Thoracic aorta (tissue), 2 donors: Measurements from ENCODE around the gene FCGR3A. TPM values are rescaled to one million over a fixed set of nuclear protein-coding genes. Genes with fewer than 3 reads are reported as not detected.
"Not testable (repeated sequence)": the region's sequence is repeated elsewhere in the genome, so short reads cannot be mapped to it uniquely, and the experiment has no call there.

ENCODE experiments used
- ATAC-seq: fragments of 150-250 bp; one replicate; pipeline ENCODE4 v1.8.0; 2017; ENCODE audit warnings: low read depth; ENCODE audit not compliant: insufficient number of reproducible peaks, low FRiP score
- DNase-seq: peaks from one replicate; pipeline ENCODE4 v3.0.0-alpha.2; 2020; ENCODE audit warnings: low spot score
- H3K27ac ChIP-seq, 2 donors: fragments of 200-600 bp; sonication (generic); 1 replicate in 1 of 2; 2 replicates in 1 of 2; pipeline ENCODE4 v1.5.1; 2016; ENCODE audit warnings: mild to moderate bottlenecking in 2 of 2, moderate library complexity in 2 of 2
- H3K27me3 ChIP-seq: fragments of 200-600 bp; sonication (generic); replicated peaks from 2 replicates; pipeline ENCODE4 v1.6.0; 2016; ENCODE audit warnings: mild to moderate bottlenecking; ENCODE audit not compliant: insufficient read depth
- H3K36me3 ChIP-seq: fragments of 200-600 bp; sonication (generic); one replicate; pipeline ENCODE4 v1.5.1; 2016
- H3K4me1 ChIP-seq, 2 donors: fragments of 200-600 bp; sonication (generic); 1 replicate in 1 of 2; 2 replicates in 1 of 2; pipeline versions ENCODE4 v1.5.1 to v1.6.0; 2016; ENCODE audit warnings: low read depth in 2 of 2, mild to moderate bottlenecking in 1 of 2; ENCODE audit not compliant: control insufficient read depth in 1 of 2
- H3K4me3 ChIP-seq: fragments of 200-600 bp; sonication (generic); 2 replicates; pipeline ENCODE4 v1.5.1; 2016; ENCODE audit warnings: mild to moderate bottlenecking
- H3K9me3 ChIP-seq: fragments of 200-600 bp; sonication (generic); 2 replicates; pipeline ENCODE4 v1.5.1; 2016
- total RNA-seq, 2 donors: library from RNA; depleted of rRNA; stranded (reverse); fragments of >200 nt; gene quantifications; one replicate each; pipeline versions ENCODE4 v1.1.0 to v1.2.3, GENCODE V29; 2016

The FCGR3A gene
- total RNA-seq, 2 donors from 2014 or later: 41.2 to 46.8 TPM

DNA sequence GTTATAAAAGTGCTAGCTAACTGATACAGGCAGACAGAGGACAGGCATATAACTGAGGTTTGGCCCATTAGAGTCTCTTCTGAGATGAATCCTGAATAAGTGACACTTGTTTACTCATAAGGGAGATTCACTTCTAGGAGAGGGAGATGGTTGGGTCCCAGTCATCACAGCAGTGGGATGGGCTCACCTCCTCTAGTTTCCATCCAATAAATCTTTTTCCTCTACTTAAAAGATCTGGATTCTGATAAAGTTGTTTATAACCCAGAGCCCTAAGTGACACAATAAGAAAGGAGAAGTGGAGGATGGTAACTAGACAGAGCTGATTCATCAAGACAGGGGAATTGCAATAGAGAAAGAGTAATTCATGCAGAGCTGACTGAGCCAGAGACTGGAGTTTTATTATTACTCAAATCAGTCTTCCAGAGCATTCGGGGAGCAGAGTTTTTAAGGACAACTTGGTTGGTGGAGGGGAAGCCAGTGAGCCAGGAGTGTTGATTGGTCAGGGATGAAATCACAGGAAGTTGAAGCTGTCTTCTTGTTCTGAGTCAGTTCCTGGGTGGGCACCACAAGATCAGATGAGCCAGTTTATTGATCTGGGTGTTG, 5.3 kb upstream of the FCGR3A start:
- not testable (repeated sequence) for ATAC-seq, H3K27me3 ChIP-seq, DNase-seq, H3K4me1 ChIP-seq, H3K9me3 ChIP-seq, H3K27ac ChIP-seq, H3K4me3 ChIP-seq, H3K36me3 ChIP-seq

DNA sequence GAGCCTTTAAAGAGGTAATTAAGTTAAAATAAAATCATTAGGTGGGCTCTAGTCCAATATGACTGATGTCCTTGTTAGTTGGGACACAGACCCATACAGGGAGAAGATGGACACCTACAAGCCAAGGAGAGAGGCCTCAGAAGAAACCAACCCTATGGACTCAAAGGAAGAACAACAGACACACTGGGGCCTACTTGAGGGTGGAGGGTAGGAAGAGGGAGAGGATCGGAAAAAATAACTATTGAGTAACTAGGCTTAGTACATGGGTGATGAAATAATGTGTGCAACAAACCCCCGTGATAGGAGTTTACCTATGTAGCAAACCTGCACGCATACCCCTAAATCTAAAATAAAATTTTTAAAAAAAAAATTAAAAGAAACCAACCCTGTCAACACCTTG, 4.7 kb upstream of the FCGR3A start:
- not testable (repeated sequence) for H3K27me3 ChIP-seq, H3K4me1 ChIP-seq, ATAC-seq, H3K27ac ChIP-seq, H3K4me3 ChIP-seq, H3K36me3 ChIP-seq, H3K9me3 ChIP-seq, DNase-seq

- H3K4me3 ChIP-seq, H3K9me3 ChIP-seq, H3K36me3 ChIP-seq, DNase-seq, ATAC-seq, H3K27ac ChIP-seq, H3K4me1 ChIP-seq, H3K27me3 ChIP-seq: not testable (repeated sequence)
Observed at GRCh38 chr1:161553631-161554030, 4.0 kb upstream of the FCGR3A start.

DNA sequence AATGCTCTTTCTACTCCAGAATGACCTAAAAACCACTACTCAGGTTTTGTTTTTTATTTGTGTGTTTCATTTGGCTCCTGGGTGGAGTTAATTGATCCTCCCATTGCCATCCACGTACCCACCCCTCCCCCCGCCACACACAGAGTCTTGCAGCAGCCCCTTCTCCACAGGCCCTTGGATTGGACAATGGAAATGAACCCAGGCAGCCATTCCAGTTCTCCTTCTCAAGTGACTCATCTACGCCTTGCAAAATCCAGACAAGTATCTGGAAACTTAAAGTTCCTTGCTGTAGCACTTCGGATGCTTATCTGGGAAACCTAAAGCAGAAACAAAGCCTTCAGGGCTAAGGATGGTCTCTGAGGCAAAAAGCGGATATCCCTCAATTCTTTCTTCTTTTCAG, 1.3 kb upstream of the FCGR3A start:
- H3K4me3 ChIP-seq, ATAC-seq, H3K27me3 ChIP-seq, H3K36me3 ChIP-seq, DNase-seq, H3K27ac ChIP-seq, H3K9me3 ChIP-seq, H3K4me1 ChIP-seq: not testable (repeated sequence)

DNA sequence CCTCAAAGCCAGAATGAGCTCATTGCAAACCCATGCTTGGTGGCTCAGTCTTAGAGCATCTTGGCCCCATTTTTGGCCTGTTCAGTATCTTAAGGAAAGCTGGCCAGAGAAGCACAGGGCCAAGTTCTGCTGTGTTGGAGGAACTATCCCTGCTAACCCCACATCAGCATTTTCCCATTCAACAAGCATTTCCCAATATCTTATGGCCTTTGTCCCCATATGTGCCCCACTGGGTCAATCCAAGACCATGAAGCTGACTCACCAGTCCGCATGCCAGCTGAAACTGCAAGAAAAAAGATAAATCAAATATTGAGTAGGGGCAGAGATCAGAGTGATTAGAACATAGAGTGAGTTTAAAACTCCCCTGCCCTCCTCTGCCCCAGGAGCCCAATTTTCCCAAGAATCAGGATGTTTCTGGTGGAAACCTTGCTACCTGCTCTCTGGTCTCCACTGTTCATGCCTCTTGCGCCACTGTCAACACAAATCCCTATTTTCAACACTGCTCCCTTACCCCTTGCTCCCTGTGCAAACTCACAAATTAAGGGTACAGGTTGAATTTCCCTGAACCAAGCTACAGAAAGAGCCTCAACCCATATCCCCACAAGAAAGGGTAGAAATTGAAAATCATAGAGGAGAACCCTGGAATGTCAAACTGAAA, 740 bp downstream of the FCGR3A start:
- H3K4me1 ChIP-seq, H3K27me3 ChIP-seq, DNase-seq, H3K36me3 ChIP-seq, H3K9me3 ChIP-seq, ATAC-seq, H3K27ac ChIP-seq: not testable (repeated sequence)
- H3K4me3 ChIP-seq: peak overlapping the region; percentile 39

- not testable (repeated sequence) for H3K4me3 ChIP-seq, H3K27ac ChIP-seq, H3K36me3 ChIP-seq, H3K4me1 ChIP-seq, H3K27me3 ChIP-seq, DNase-seq, ATAC-seq, H3K9me3 ChIP-seq
Observed at GRCh38 chr1:161547995-161548741, 1.4 kb downstream of the FCGR3A start.

GRCh38 chr1:161545005-161545731, 4.5 kb downstream of the FCGR3A start:
- H3K36me3 ChIP-seq, H3K27me3 ChIP-seq, H3K4me1 ChIP-seq, DNase-seq, H3K9me3 ChIP-seq, ATAC-seq, H3K27ac ChIP-seq, H3K4me3 ChIP-seq: not testable (repeated sequence)

- not testable (repeated sequence) for H3K27me3 ChIP-seq, H3K9me3 ChIP-seq, H3K4me3 ChIP-seq, DNase-seq, H3K36me3 ChIP-seq, H3K27ac ChIP-seq, ATAC-seq, H3K4me1 ChIP-seq
Observed at GRCh38 chr1:161543125-161543524, 6.5 kb downstream of the FCGR3A start.

DNA sequence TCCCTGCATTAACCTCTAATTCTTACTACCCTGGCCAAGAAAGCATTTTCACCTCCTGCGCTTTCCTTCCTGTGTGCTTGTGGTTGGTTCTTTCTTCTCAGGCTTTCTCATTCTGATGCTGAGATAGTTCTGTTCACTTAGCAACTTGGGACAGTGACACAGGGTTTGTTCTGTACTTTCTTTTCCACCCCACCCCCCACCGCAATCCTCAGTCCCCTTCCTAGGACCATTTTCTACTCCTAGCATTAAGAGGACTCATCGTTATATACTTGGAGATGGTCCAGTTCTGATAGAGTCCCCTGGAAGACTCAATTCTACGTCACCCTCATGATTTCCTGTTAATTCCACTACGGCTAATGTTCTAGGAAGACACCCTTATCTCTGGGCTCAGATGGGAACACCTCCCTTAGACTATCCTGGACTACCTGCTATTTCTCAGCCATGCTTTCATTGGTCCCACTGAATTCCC, 7.5 kb downstream of the FCGR3A start:
- ATAC-seq: not testable (repeated sequence)

GRCh38 chr1:161540570-161540960, 9.1 kb downstream of the FCGR3A start:
- not testable (repeated sequence) for ATAC-seq, H3K36me3 ChIP-seq, H3K27me3 ChIP-seq, H3K4me1 ChIP-seq, H3K9me3 ChIP-seq, DNase-seq
- peak overlapping the region in 1 of 2 donors; percentile 70 for H3K27ac ChIP-seq
- peak overlapping the region; percentile 87 for H3K4me3 ChIP-seq

More for the DNA sequence above, 7.5 kb downstream of the FCGR3A start:
- not testable (repeated sequence) for H3K27ac ChIP-seq, H3K36me3 ChIP-seq, H3K9me3 ChIP-seq, H3K4me1 ChIP-seq, DNase-seq, H3K27me3 ChIP-seq, H3K4me3 ChIP-seq

GRCh38 chr1:161539731-161540569, 9.7 kb downstream of the FCGR3A start:
- not testable (repeated sequence) for H3K27me3 ChIP-seq, H3K9me3 ChIP-seq, H3K4me1 ChIP-seq, H3K36me3 ChIP-seq, DNase-seq
- ATAC-seq: peak; percentile 77
- peak overlapping the region; percentile 48 to 70 for H3K27ac ChIP-seq
- peak overlapping the region; percentile 87 for H3K4me3 ChIP-seq
